ENCODE data around the gene HSPA4L. TPM values are rescaled to one million over a fixed set of nuclear protein-coding genes. Genes with fewer than 3 reads are reported as not detected.

HSPA4L gene
- total RNA-seq, 1 experiment from 2014 or later, result 18.6 TPM

- TF ChIP-seq ZBTB33 (IDR thresholded peaks at IDR 0.05; ENCODE audit: extremely low read depth, insufficient replicate concordance, low read length), result no peak
- TF ChIP-seq, protein P1, sequence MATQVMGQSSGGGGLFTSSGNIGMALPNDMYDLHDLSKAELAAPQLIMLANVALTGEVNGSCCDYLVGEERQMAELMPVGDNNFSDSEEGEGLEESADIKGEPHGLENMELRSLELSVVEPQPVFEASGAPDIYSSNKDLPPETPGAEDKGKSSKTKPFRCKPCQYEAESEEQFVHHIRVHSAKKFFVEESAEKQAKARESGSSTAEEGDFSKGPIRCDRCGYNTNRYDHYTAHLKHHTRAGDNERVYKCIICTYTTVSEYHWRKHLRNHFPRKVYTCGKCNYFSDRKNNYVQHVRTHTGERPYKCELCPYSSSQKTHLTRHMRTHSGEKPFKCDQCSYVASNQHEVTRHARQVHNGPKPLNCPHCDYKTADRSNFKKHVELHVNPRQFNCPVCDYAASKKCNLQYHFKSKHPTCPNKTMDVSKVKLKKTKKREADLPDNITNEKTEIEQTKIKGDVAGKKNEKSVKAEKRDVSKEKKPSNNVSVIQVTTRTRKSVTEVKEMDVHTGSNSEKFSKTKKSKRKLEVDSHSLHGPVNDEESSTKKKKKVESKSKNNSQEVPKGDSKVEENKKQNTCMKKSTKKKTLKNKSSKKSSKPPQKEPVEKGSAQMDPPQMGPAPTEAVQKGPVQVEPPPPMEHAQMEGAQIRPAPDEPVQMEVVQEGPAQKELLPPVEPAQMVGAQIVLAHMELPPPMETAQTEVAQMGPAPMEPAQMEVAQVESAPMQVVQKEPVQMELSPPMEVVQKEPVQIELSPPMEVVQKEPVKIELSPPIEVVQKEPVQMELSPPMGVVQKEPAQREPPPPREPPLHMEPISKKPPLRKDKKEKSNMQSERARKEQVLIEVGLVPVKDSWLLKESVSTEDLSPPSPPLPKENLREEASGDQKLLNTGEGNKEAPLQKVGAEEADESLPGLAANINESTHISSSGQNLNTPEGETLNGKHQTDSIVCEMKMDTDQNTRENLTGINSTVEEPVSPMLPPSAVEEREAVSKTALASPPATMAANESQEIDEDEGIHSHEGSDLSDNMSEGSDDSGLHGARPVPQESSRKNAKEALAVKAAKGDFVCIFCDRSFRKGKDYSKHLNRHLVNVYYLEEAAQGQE (IDR thresholded peaks at IDR 0.05; ENCODE audit: low read depth), result no peak
- no peak for TF ChIP-seq ELF1 (IDR thresholded peaks at IDR 0.05; ENCODE audit: borderline replicate concordance, low read depth)
- TF ChIP-seq SP1 (IDR thresholded peaks at IDR 0.05; ENCODE audit: low read depth), result no peak
Measured at GRCh38 chr4:127778102-127778501, 4.0 kb upstream of the HSPA4L start (continued).

DNA sequence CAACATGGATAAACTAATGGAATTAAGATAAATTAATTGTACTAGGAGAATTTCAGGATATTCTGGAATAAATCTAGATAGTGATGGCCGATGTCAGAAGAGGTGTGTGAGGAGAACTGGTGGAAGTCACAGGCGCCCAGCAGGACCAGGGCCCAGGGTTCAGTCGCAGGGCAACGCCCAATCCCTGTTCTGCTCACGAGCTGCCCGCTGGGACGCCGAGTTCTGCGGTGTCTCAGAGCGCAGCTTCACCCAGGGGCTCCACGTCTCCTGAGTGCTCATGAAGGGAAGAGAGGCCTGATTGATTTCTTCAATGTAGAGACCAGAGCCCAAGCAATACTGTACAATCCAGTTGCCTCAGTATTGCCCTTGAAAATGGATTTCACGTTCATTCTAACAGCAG, 1.5 kb upstream of the HSPA4L start:
- intact Hi-C loops (cut with micrococcal nuclease), result no loop called here
- DNase-seq (ENCODE audit: low read depth, low spot score), result no peak
- no TSS peak for BruUV-seq (replicated peaks)
- H3K9me3 ChIP-seq (ENCODE audit: control insufficient read depth in 1 of 2, insufficient read depth in 1 of 2, low read depth in 1 of 2, low read length in 2 of 2), result no peaks in the 10 kb centered on the region
- H3K4me2 ChIP-seq (ENCODE audit: low read length), result no peak overlapping the region
- RAD21 ChIA-PET (ENCODE audit: low non-redundant PET in 1 of 2, low total read pairs in 2 of 2, uncharacterized antibody in 2 of 2, unreplicated experiment in 2 of 2), result no interaction called here
- H3K9ac ChIP-seq (ENCODE audit: low read length), result no peak overlapping the region
- H2AFZ ChIP-seq (ENCODE audit: low read depth, low read length, poor library complexity, severe bottlenecking), result no peak overlapping the region
- no peaks in the 10 kb centered on the region for H3K36me3 ChIP-seq (ENCODE audit: control insufficient read depth in 1 of 2, insufficient read depth in 2 of 2, low read length in 2 of 2)
- POLR2A ChIA-PET, result no interaction called here
- H3K4me1 ChIP-seq (ENCODE audit: control insufficient read depth in 1 of 2, insufficient read depth in 2 of 2, low read length in 2 of 2), result peaks cover 11 to 27% of the 10 kb centered on the region in 2 experiments; a peak in 3 of 4 replicates
- H3K9me2 ChIP-seq (ENCODE audit: insufficient read depth), result no peaks in the 10 kb centered on the region
- CTCF ChIA-PET, result no interaction called here
- ATAC-seq, result no peak
- H4K20me1 ChIP-seq (ENCODE audit: insufficient read depth), result no peaks in the 10 kb centered on the region
- no peak overlapping the region for H3K27ac ChIP-seq (ENCODE audit: low read depth, low read length)
- H3K27me3 ChIP-seq (ENCODE audit: insufficient read depth, low read length), result no peaks in the 10 kb centered on the region
- peaks cover 25% of the 10 kb centered on the region for H3K79me2 ChIP-seq (ENCODE audit: insufficient read depth, low read length)
- H3K4me3 ChIP-seq (replicated peaks in 1 of 2; ENCODE audit: low read depth in 1 of 2, low read length in 2 of 2), result no peak overlapping the region
- no peak for TF ChIP-seq EGR1 (IDR thresholded peaks at IDR 0.05; ENCODE audit: low read depth)
- TF ChIP-seq EZH2phosphoT487 (IDR thresholded peaks at IDR 0.05; ENCODE audit: borderline replicate concordance), result no peak
- TF ChIP-seq SP1 (IDR thresholded peaks at IDR 0.05; ENCODE audit: low read depth), result no peak
- TF ChIP-seq, protein P2, sequence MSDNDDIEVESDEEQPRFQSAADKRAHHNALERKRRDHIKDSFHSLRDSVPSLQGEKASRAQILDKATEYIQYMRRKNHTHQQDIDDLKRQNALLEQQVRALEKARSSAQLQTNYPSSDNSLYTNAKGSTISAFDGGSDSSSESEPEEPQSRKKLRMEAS (IDR thresholded peaks at IDR 0.05), result no peak
- TF ChIP-seq ZNF274 (IDR thresholded peaks at IDR 0.05; ENCODE audit: low read depth, low read length), result no peak
- TF ChIP-seq RAD21 (IDR thresholded peaks at IDR 0.05; ENCODE audit: low read depth), result no peak
- no peak for TF ChIP-seq SIN3A (IDR thresholded peaks at IDR 0.05; ENCODE audit: low read depth)
- TF ChIP-seq TCF7L2 (IDR thresholded peaks at IDR 0.05; ENCODE audit: borderline replicate concordance, extremely low read depth, insufficient read depth, insufficient read length), result no peak
- no peak for TF ChIP-seq POLR2AphosphoS5 (IDR thresholded peaks at IDR 0.05; ENCODE audit: low read depth, low read length)
- TF ChIP-seq FOSL1 (IDR thresholded peaks at IDR 0.05; ENCODE audit: low read depth), result no peak
- TF ChIP-seq CEBPB (IDR thresholded peaks at IDR 0.05; ENCODE audit: low read depth), result no peak
- no peak for TF ChIP-seq ELF1 (IDR thresholded peaks at IDR 0.05; ENCODE audit: borderline replicate concordance, low read depth)
- no peak for TF ChIP-seq JUND (IDR thresholded peaks at IDR 0.05)
- no peak for TF ChIP-seq ZFX (IDR thresholded peaks at IDR 0.05)
- TF ChIP-seq SRF (IDR thresholded peaks at IDR 0.05; ENCODE audit: low read depth), result no peak
- no peak for TF ChIP-seq YY1 (IDR thresholded peaks at IDR 0.05; ENCODE audit: extremely low read depth, insufficient replicate concordance, low read depth, low read length)

All from HCT116 (cell line).